B cell (primary cell): ENCODE results near the gene SMNDC1. TPM values are rescaled to one million over a fixed set of nuclear protein-coding genes. Genes with fewer than 3 reads are reported as not detected.

Source experiments
- ATAC-seq: fragments of 200-7000 bp; cut with Tn5 transposase; one replicate; pipeline ENCODE4 v1.10.0; 2021; ENCODE audit warnings: low read depth, mild to moderate bottlenecking, moderate number of reproducible peaks, moderate library complexity
- CTCF ChIA-PET: fragments of 350-600 bp; sonication (Branson Sonifier 250); formaldehyde crosslinking; loops from one replicate; lab custom pipeline; 2021; ENCODE audit warnings: antibody characterized with exemption, inconsistent platforms; lab: Charles Lee
- POLR2A ChIA-PET: fragments of 350-600 bp; sonication (Branson Sonifier 250); formaldehyde crosslinking; loops from one replicate; lab custom pipeline; 2021; ENCODE audit warnings: antibody characterized with exemption; lab: Charles Lee
- DNase-seq: peaks from one replicate; pipeline ENCODE4 v3.0.0; 2013
- H2AFZ ChIP-seq: 2 replicates; pipeline ENCODE4 v1.6.1; 2012; ENCODE audit warnings: mild to moderate bottlenecking, low read depth, low read length; ENCODE audit not compliant: insufficient read depth, poor library complexity, severe bottlenecking
- H3K27ac ChIP-seq, 2 donors: 1 replicate in 1 of 2; 2 replicates in 1 of 2; pipeline ENCODE4 v1.5.1; 2012 to 2013; ENCODE audit warnings: low read length in 2 of 2, mild to moderate bottlenecking in 2 of 2, moderate library complexity in 1 of 2
- H3K27me3 ChIP-seq, 4 experiments: fragments of 200-600 bp in 1 of 4; sonication (generic) in 1 of 4; replicated peaks in 1 of 4; 1 replicate in 2 of 4; 2 replicates in 2 of 4; pipeline versions ENCODE4 v1.6.1 to v1.7.0; 2013 to 2016; ENCODE audit warnings: low read length in 3 of 4, mild to moderate bottlenecking in 2 of 4, mixed read lengths in 1 of 4, moderate library complexity in 1 of 4; ENCODE audit not compliant: insufficient read depth in 4 of 4, control insufficient read depth in 3 of 4; ENCODE audit errors: control extremely low read depth in 1 of 4
- H3K36me3 ChIP-seq, 2 experiments: replicated peaks in 1 of 2; 1 replicate in 1 of 2; 2 replicates in 1 of 2; pipeline versions ENCODE4 v1.6.1 to v1.7.1; 2013; ENCODE audit warnings: low read length in 1 of 2; ENCODE audit not compliant: insufficient read depth in 2 of 2, control insufficient read depth in 1 of 2; ENCODE audit errors: control extremely low read depth in 1 of 2, extremely low read depth in 1 of 2
- H3K4me1 ChIP-seq, 2 donors: fragments of 200-600 bp in 1 of 2; sonication (generic) in 1 of 2; 1 replicate in 1 of 2; 2 replicates in 1 of 2; pipeline versions ENCODE4 v1.5.1 to v1.6.1; 2013 to 2017; ENCODE audit warnings: low read length in 2 of 2; ENCODE audit not compliant: control insufficient read depth in 2 of 2, insufficient read depth in 2 of 2
- H3K4me2 ChIP-seq: replicated peaks from 2 replicates; pipeline ENCODE3; 2012; ENCODE audit warnings: mild to moderate bottlenecking, low read depth, low read length; ENCODE audit not compliant: poor library complexity, severe bottlenecking
- H3K4me3 ChIP-seq, 5 experiments: fragments of 200-600 bp in 1 of 5; sonication (generic) in 1 of 5; 1 replicate in 3 of 5; 2 replicates in 2 of 5; pipeline versions ENCODE4 v1.5.1 to v1.7.0; 2011 to 2016; ENCODE audit warnings: low read length in 4 of 5, mild to moderate bottlenecking in 4 of 5, low read depth in 2 of 5, control low read depth in 1 of 5, moderate library complexity in 1 of 5; ENCODE audit not compliant: insufficient read depth in 1 of 5; ENCODE audit errors: control extremely low read depth in 1 of 5, extremely low read depth in 1 of 5
- H3K79me2 ChIP-seq: fragments of 200-600 bp; sonication (generic); one replicate; pipeline ENCODE4 v1.6.0; 2016; ENCODE audit warnings: low read length; ENCODE audit not compliant: control insufficient read depth, insufficient read depth
- H3K9ac ChIP-seq: fragments of 200-600 bp; sonication (generic); 2 replicates; pipeline ENCODE4 v1.6.1; 2017; ENCODE audit warnings: mild to moderate bottlenecking, low read length, moderate library complexity
- H3K9me3 ChIP-seq, 3 donors: one replicate each; pipeline versions ENCODE4 v1.6.1 to v1.7.1; 2013; ENCODE audit warnings: low read length in 2 of 3; ENCODE audit not compliant: control insufficient read depth in 2 of 3, insufficient read depth in 1 of 3; ENCODE audit errors: control extremely low read depth in 1 of 3
- H4K20me1 ChIP-seq: 2 replicates; pipeline ENCODE4 v1.6.0; 2012; ENCODE audit warnings: mild to moderate bottlenecking, low read length; ENCODE audit not compliant: insufficient read depth, control insufficient read depth, poor library complexity, severe bottlenecking
- H3K27ac Mint-ChIP-seq: one replicate; pipeline ENCODE4 v1.8.0; 2021; ENCODE audit warnings: mixed read lengths
- H3K27me3 Mint-ChIP-seq: one replicate; pipeline ENCODE4 v1.8.0; 2021; ENCODE audit warnings: mixed read lengths
- H3K4me1 Mint-ChIP-seq: one replicate; pipeline ENCODE4 v1.8.0; 2021; ENCODE audit warnings: mixed read lengths
- H3K4me3 Mint-ChIP-seq: one replicate; pipeline ENCODE4 v1.8.0; 2021; ENCODE audit warnings: mixed read lengths
- H3K9me3 Mint-ChIP-seq: one replicate; pipeline ENCODE4 v1.8.0; 2022; ENCODE audit warnings: mixed read lengths; ENCODE audit not compliant: insufficient read depth
- EZH2 ChIP-seq: IDR thresholded peaks from 2 replicates; pipeline ENCODE4 v1.6.1; 2012; ENCODE audit warnings: borderline replicate concordance, low read depth, mild to moderate bottlenecking, moderate library complexity, low read length; ENCODE audit not compliant: insufficient read depth, poor library complexity, severe bottlenecking
- WGBS: methylation state at CpG from one replicate; pipeline ENCODE4 v1.1.5; 2013; ENCODE audit warnings: missing lambda C conversion rate; ENCODE audit not compliant: insufficient coverage; 5-methylcytosine and 5-hydroxymethylcytosine counted together
- intact Hi-C: fragments of 100-400 bp; cut with micrococcal nuclease; formaldehyde crosslinking; loops from one replicate; pipeline ENCODE4 v1.10.0; 2022
- polyA plus RNA-seq: library from polyadenylated mRNA; depleted of rRNA; stranded (reverse); fragments of >200 nt; gene quantifications from 2 replicates; pipeline ENCODE4 v1.2.3, GENCODE V29; 2012
- total RNA-seq, 2 donors: library from RNA; stranded (reverse); fragments of 120-200 nt in 1 of 2; gene quantifications; 1 replicate in 1 of 2; 2 replicates in 1 of 2; pipeline versions ENCODE4 v1.2.3 to v1.2.4, GENCODE V29; 2013 to 2022
- TF ChIP-seq, protein P1 (sequence below): fragments of 200-600 bp; IDR thresholded peaks from one replicate; pipeline ENCODE4 v1.8.0; 2022; ENCODE audit warnings: antibody characterized with exemption, mild to moderate bottlenecking

Gene SMNDC1
- total and polyA plus RNA-seq, 2 donors (not counting 1 experiment from before 2014, with no cell fraction given) = 12.1 to 36.0 TPM

DNA sequence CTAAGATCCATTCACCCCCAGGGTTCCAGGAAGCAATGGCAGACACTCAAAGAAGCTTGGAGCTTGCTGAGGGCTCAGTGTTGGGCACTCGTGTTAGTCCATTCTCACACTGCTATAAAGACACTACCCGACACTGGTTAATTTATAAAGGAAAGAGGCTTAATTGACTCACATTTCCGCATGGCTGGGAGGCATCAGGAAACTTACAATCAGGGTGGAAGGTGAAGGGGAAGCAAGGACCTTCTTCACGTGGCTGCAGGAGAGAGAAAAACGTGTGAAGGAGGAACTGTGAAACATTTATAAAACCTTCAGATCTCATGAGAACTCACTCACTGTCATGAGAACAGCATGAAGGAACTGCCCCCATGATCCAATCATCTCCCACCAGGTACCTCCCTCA, 44.7 kb upstream of the SMNDC1 start:
- no peak for DNase-seq
- Mint-ChIP-seq H3K9me3 (no peaks in the 10 kb centered on the region), H3K27me3 (peaks cover 10% of the 10 kb centered on the region), H3K4me1 (peaks cover 21% of the 10 kb centered on the region), H3K4me3 (no peak overlapping the region), H3K27ac (no peak overlapping the region)
- H3K4me1 ChIP-seq = peaks cover 5 to 8% of the 10 kb centered on the region in 2 donors
- H3K27me3 ChIP-seq = no peaks in the 10 kb centered on the region
- no peak overlapping the region for H3K4me3 ChIP-seq
- ChIA-PET CTCF (interaction anchor here (1.2 to 1.6 kb wide), 2 partner anchors 37 to 151 kb away, joined by 3 to 4 read pairs; no protein-coding TSS in a partner anchor), POLR2A (no interaction called here)
- no peaks in the 10 kb centered on the region for H3K79me2 ChIP-seq
- H3K9me3 ChIP-seq = no peaks in the 10 kb centered on the region
- TF ChIP-seq, protein P1, sequence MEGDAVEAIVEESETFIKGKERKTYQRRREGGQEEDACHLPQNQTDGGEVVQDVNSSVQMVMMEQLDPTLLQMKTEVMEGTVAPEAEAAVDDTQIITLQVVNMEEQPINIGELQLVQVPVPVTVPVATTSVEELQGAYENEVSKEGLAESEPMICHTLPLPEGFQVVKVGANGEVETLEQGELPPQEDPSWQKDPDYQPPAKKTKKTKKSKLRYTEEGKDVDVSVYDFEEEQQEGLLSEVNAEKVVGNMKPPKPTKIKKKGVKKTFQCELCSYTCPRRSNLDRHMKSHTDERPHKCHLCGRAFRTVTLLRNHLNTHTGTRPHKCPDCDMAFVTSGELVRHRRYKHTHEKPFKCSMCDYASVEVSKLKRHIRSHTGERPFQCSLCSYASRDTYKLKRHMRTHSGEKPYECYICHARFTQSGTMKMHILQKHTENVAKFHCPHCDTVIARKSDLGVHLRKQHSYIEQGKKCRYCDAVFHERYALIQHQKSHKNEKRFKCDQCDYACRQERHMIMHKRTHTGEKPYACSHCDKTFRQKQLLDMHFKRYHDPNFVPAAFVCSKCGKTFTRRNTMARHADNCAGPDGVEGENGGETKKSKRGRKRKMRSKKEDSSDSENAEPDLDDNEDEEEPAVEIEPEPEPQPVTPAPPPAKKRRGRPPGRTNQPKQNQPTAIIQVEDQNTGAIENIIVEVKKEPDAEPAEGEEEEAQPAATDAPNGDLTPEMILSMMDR = no peak
- no peak for TF ChIP-seq EZH2
- H3K4me2 ChIP-seq = no peak overlapping the region
- no peak overlapping the region for H3K9ac ChIP-seq
- H2AFZ ChIP-seq = no peak overlapping the region
- no peak overlapping the region for H3K27ac ChIP-seq
- H4K20me1 ChIP-seq = no peaks in the 10 kb centered on the region
- no peaks in the 10 kb centered on the region for H3K36me3 ChIP-seq
- intact Hi-C loops = no loop called here
- WGBS = no CpG with 5 or more reads among the region's 5 CpGs
- ATAC-seq = no peak

DNA sequence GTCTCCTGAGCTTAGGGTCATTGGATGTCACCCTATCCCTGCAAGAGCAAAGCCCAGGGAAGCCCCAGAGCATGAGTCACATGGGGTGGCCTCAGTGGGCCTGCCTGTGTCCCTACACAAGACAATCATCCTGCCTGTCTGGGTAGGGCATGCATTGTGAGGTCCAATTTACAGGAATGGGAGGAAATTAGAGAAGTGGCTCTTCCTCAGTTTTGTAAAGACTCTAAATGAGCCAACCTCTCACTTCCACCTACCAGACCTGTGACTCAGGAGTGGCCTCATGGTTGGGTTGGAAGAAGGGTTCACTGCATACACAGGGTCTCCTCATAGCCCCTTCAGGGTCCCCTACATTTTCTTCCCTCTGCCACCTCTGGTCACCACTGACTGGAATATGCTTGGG, 43.6 kb upstream of the SMNDC1 start:
- no peaks in the 10 kb centered on the region for H3K9me3 ChIP-seq
- no peak overlapping the region for H3K9ac ChIP-seq
- H3K27me3 ChIP-seq = peaks cover 0 to 5% (median 0%) of the 10 kb centered on the region in 4 experiments
- no peaks in the 10 kb centered on the region for H4K20me1 ChIP-seq
- H3K4me1 ChIP-seq = no peaks in the 10 kb centered on the region
- intact Hi-C loops = no loop called here
- TF ChIP-seq EZH2 = no peak
- TF ChIP-seq, protein P1 = no peak
- H3K4me3 ChIP-seq = no peak overlapping the region
- POLR2A ChIA-PET = no interaction called here
- CTCF ChIA-PET = no interaction called here
- Mint-ChIP-seq H3K27ac (no peak overlapping the region), H3K4me3 (no peak overlapping the region), H3K9me3 (no peaks in the 10 kb centered on the region), H3K27me3 (peaks cover 19% of the 10 kb centered on the region), H3K4me1 (peaks cover 11% of the 10 kb centered on the region)
- no peaks in the 10 kb centered on the region for H3K36me3 ChIP-seq
- DNase-seq (no peak), ATAC-seq (no peak)
- H3K4me2 ChIP-seq = no peak overlapping the region
- H3K79me2 ChIP-seq = no peaks in the 10 kb centered on the region
- no peak overlapping the region for H3K27ac ChIP-seq
- H2AFZ ChIP-seq = no peak overlapping the region
